ENCODE results near the gene CACNA1B. TPM values are rescaled to one million over a fixed set of nuclear protein-coding genes. Genes with fewer than 3 reads are reported as not detected.

CACNA1B gene
- total RNA-seq, 1 experiment from 2014 or later: 7.8 TPM

GRCh38 chr9:138116521-138116920 is 238.9 kb downstream of the CACNA1B start:
- H3T11ph ChIP-seq (ENCODE audit: low read length): no peak overlapping the region
- H3K18ac ChIP-seq (ENCODE audit: insufficient read length, low read depth, low read length): no peak overlapping the region
- H4K91ac ChIP-seq (ENCODE audit: insufficient read length, low read depth, low read length): no peak overlapping the region
- no peak overlapping the region for H3K14ac ChIP-seq (ENCODE audit: insufficient read depth, low read length)
- H2AFZ ChIP-seq (ENCODE audit: low read length): no peak overlapping the region
- H4K20me1 ChIP-seq (ENCODE audit: control insufficient read depth, insufficient read depth, insufficient read length): no peaks in the 10 kb centered on the region
- no peak for TF ChIP-seq CTCF (conservative IDR thresholded peaks at IDR 0.05)
- no peaks in the 10 kb centered on the region for H3K4me1 ChIP-seq (ENCODE audit: insufficient read depth, low read length)
- no peak overlapping the region for H3K56ac ChIP-seq (ENCODE audit: insufficient read length, low read depth, low read length)
- no peak overlapping the region for H2AK5ac ChIP-seq (ENCODE audit: insufficient read length, low read length)
- no peak overlapping the region for H4K8ac ChIP-seq (replicated peaks; ENCODE audit: insufficient read length, low read depth, low read length)
- H2BK120ac ChIP-seq (ENCODE audit: low read depth, low read length, poor library complexity, severe bottlenecking): no peak overlapping the region
- peaks cover 25% of the 10 kb centered on the region for H3K9me3 ChIP-seq (ENCODE audit: control insufficient read depth, low read depth, low read length)
- no peak overlapping the region for H4K5ac ChIP-seq (ENCODE audit: insufficient read length, low read depth, low read length)
- no peaks in the 10 kb centered on the region for H3K79me1 ChIP-seq (ENCODE audit: insufficient read depth, low read depth, low read length, poor library complexity, severe bottlenecking)
- Mint-ChIP-seq H3K4me1 (no peaks in the 10 kb centered on the region), H3K36me3 (ENCODE audit: insufficient read depth in 1 of 3, low read depth in 3 of 3) (peaks cover 29 to 66% (median 32%) of the 10 kb centered on the region in 3 experiments), H3K9me3 (peaks cover 41 to 88% of the 10 kb centered on the region in 2 experiments), H3K27me3 (ENCODE audit: low read depth) (peaks cover 12% of the 10 kb centered on the region), H3K27ac (no peak overlapping the region), H3K4me3 (no peak overlapping the region)
- H3K27me3 ChIP-seq (ENCODE audit: insufficient read depth, low read length): no peaks in the 10 kb centered on the region
- H2BK20ac ChIP-seq (ENCODE audit: low read depth, low read length, poor library complexity, severe bottlenecking): no peak overlapping the region
- no peaks in the 10 kb centered on the region for H3K23me2 ChIP-seq (ENCODE audit: insufficient read length, low read depth, low read length, poor library complexity, severe bottlenecking)
- no peak overlapping the region for H2BK5ac ChIP-seq (ENCODE audit: insufficient read length, low read length)
- H3K23ac ChIP-seq (ENCODE audit: insufficient read length, low read depth, low read length): no peak overlapping the region
- H2BK12ac ChIP-seq (ENCODE audit: insufficient read length, low read depth, low read length): no peak overlapping the region
- no peak overlapping the region for H2BK15ac ChIP-seq (ENCODE audit: low read depth, low read length)
- H3K9ac ChIP-seq (ENCODE audit: extremely low read depth, insufficient read length, low read length): no peak overlapping the region
- H3K27ac ChIP-seq (ENCODE audit: insufficient read length, low read depth, low read length): no peak overlapping the region
- WGBS (ENCODE audit: extremely low coverage, insufficient read length, low lambda C conversion rate): no CpG with 5 or more reads among the region's 6 CpGs
- H3K4me2 ChIP-seq (ENCODE audit: insufficient read depth, insufficient read length, low read length): no peak overlapping the region
- no peak for DNase-seq
- H3K4ac ChIP-seq (ENCODE audit: low read depth, low read length): no peak overlapping the region
- no peaks in the 10 kb centered on the region for H3K79me2 ChIP-seq (ENCODE audit: insufficient read depth, low read length)
